Neural cell (in vitro differentiated cells): ENCODE data around the gene MZF1. TPM values are rescaled to one million over a fixed set of nuclear protein-coding genes. Genes with fewer than 3 reads are reported as not detected.

ENCODE experiments used
- H2AFZ ChIP-seq: fragments of 200-600, 300-800 bp; sonication (generic), shearing (Covaris generic); 2 replicates; pipeline ENCODE4 v1.6.0; 2014; ENCODE audit warnings: low read depth, mild to moderate bottlenecking, antibody characterized with exemption, low read length, moderate library complexity
- H3F3A ChIP-seq: fragments of 200-600 bp; shearing (Covaris generic); 2 replicates; pipeline ENCODE4 v1.6.1; 2016; ENCODE audit warnings: mild to moderate bottlenecking, moderate library complexity, mixed read lengths, antibody characterized with exemption, low read length; ENCODE audit not compliant: insufficient read depth, poor library complexity, severe bottlenecking
- H3K27ac ChIP-seq: fragments of 200-600, 300-800 bp; sonication (generic), shearing (Covaris generic); 2 replicates; pipeline ENCODE4 v1.5.1; 2014; ENCODE audit warnings: mild to moderate bottlenecking, low read length, moderate library complexity
- H3K27me3 ChIP-seq: fragments of 300-800, 200-600 bp; sonication (generic), shearing (Covaris generic); 2 replicates; pipeline ENCODE4 v1.6.0; 2014; ENCODE audit warnings: mild to moderate bottlenecking, low read depth, low read length, moderate library complexity; ENCODE audit not compliant: insufficient read depth
- H3K36me3 ChIP-seq: fragments of 300-800, 200-600 bp; sonication (generic), shearing (Covaris generic); 2 replicates; pipeline ENCODE4 v1.5.1; 2014; ENCODE audit warnings: mild to moderate bottlenecking, antibody characterized with exemption, low read length, moderate library complexity; ENCODE audit not compliant: insufficient read depth
- H3K4me2 ChIP-seq: fragments of 300-800, 200-600 bp; sonication (generic), shearing (Covaris generic); 2 replicates; pipeline ENCODE4 v1.6.0; 2014; ENCODE audit warnings: mild to moderate bottlenecking, low read length
- H3K4me3 ChIP-seq: fragments of 300-800, 200-600 bp; sonication (generic), shearing (Covaris generic); 2 replicates; pipeline ENCODE4 v1.5.1; 2014; ENCODE audit warnings: mild to moderate bottlenecking, low read length, moderate library complexity
- H3K79me2 ChIP-seq: fragments of 200-600 bp; shearing (Covaris generic); replicated peaks from 2 replicates; pipeline ENCODE4 v1.6.0; 2014; ENCODE audit warnings: mild to moderate bottlenecking, low read length, moderate library complexity; ENCODE audit not compliant: insufficient read depth
- H3K9ac ChIP-seq: fragments of 300-800, 200-600 bp; sonication (generic), shearing (Covaris generic); 2 replicates; pipeline ENCODE4 v1.6.1; 2016; ENCODE audit warnings: mild to moderate bottlenecking, low read length, mixed read lengths
- H3K9me2 ChIP-seq: fragments of 200-600 bp; shearing (Covaris generic); 2 replicates; pipeline ENCODE4 v1.6.1; 2016; ENCODE audit warnings: mild to moderate bottlenecking, low read length, mixed read lengths; ENCODE audit not compliant: insufficient read depth
- H3K9me3 ChIP-seq: fragments of 200-600, 300-800 bp; sonication (generic), shearing (Covaris generic); 2 replicates; pipeline ENCODE4 v1.6.1; 2016; ENCODE audit warnings: mild to moderate bottlenecking, mixed run types, low read length, moderate library complexity, mixed read lengths
- H4K20me1 ChIP-seq: fragments of 200-600 bp; shearing (Covaris generic); 2 replicates; pipeline ENCODE4 v1.6.1; 2016; ENCODE audit warnings: mild to moderate bottlenecking, mixed run types; ENCODE audit not compliant: insufficient read depth
- EP300 ChIP-seq: fragments of 450-650 bp; conservative IDR thresholded peaks from 2 replicates; pipeline ENCODE4 v1.6.1; 2014; ENCODE audit warnings: antibody characterized with exemption, mild to moderate bottlenecking, moderate library complexity; ENCODE audit not compliant: poor library complexity, severe bottlenecking
- EZH2 ChIP-seq: fragments of 200-600, 300-800 bp; shearing (Covaris generic), sonication (generic); IDR thresholded peaks from 2 replicates; pipeline ENCODE4 v1.6.1; 2014; ENCODE audit warnings: antibody characterized with exemption, low read length, borderline replicate concordance, mild to moderate bottlenecking; ENCODE audit not compliant: insufficient read depth, poor library complexity, severe bottlenecking
- MXI1 ChIP-seq: fragments of 450-650 bp; conservative IDR thresholded peaks from 2 replicates; pipeline ENCODE4 v1.6.1; 2014; ENCODE audit warnings: antibody characterized with exemption, mild to moderate bottlenecking; ENCODE audit not compliant: poor library complexity, severe bottlenecking
- POLR2AphosphoS5 ChIP-seq: IDR thresholded peaks from 2 replicates; pipeline ENCODE4 v1.6.1; 2012
- RAD21 ChIP-seq: fragments of 450-650 bp; conservative IDR thresholded peaks from 2 replicates; pipeline ENCODE4 v1.6.1; 2014; ENCODE audit warnings: antibody characterized with exemption, mild to moderate bottlenecking, moderate library complexity
- SMC3 ChIP-seq: fragments of 450-650 bp; conservative IDR thresholded peaks from 2 replicates; pipeline ENCODE4 v1.6.1; 2014; ENCODE audit warnings: antibody characterized with exemption, mild to moderate bottlenecking, moderate library complexity; ENCODE audit not compliant: poor library complexity
- TAF1 ChIP-seq: IDR thresholded peaks from 2 replicates; pipeline ENCODE4 v1.6.1; 2012; ENCODE audit warnings: low read depth
- polyA plus RNA-seq: library from polyadenylated mRNA; depleted of rRNA; stranded (reverse); fragments of >200 nt; gene quantifications from 2 replicates; pipeline ENCODE4 v1.2.3, GENCODE V29; 2014
- TF ChIP-seq, protein P1 (sequence below): fragments of 450-650 bp; IDR thresholded peaks from 2 replicates; pipeline ENCODE4 v1.5.1; 2014; ENCODE audit warnings: antibody characterized with exemption, mild to moderate bottlenecking, moderate library complexity; ENCODE audit not compliant: poor library complexity, severe bottlenecking
- TF ChIP-seq, protein P2 (sequence below): IDR thresholded peaks from 2 replicates; pipeline ENCODE4 v1.6.1; 2012; ENCODE audit warnings: borderline replicate concordance

The MZF1 gene
- polyA plus RNA-seq, 1 donor from 2014 or later = 74.6 TPM

DNA sequence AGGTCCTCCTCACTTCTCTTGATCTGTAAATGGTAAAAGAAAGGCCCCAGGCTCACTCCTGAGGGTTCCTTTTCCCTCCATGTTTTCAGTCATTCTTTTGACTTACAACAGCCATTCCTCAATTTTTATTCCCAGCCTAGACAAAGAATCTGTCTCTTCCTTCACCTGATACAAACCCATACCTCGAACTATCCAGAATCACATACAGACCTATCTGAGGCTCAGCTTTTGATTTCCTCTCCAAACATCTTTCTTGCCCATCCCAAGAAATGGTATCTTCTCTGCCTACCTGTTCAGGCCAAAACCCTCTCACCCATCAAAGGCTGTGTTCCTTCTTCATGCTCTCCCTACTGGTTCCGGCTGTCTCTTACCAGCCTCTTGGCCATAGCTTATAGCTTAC is 20.5 kb downstream of the MZF1 start:
- H3K9ac ChIP-seq = no peak overlapping the region
- peaks cover 14% of the 10 kb centered on the region for H4K20me1 ChIP-seq
- TF ChIP-seq SMC3 (no peak), RAD21 (no peak), EZH2 (no peak), POLR2AphosphoS5 (no peak), MXI1 (no peak)
- TF ChIP-seq, protein P1, sequence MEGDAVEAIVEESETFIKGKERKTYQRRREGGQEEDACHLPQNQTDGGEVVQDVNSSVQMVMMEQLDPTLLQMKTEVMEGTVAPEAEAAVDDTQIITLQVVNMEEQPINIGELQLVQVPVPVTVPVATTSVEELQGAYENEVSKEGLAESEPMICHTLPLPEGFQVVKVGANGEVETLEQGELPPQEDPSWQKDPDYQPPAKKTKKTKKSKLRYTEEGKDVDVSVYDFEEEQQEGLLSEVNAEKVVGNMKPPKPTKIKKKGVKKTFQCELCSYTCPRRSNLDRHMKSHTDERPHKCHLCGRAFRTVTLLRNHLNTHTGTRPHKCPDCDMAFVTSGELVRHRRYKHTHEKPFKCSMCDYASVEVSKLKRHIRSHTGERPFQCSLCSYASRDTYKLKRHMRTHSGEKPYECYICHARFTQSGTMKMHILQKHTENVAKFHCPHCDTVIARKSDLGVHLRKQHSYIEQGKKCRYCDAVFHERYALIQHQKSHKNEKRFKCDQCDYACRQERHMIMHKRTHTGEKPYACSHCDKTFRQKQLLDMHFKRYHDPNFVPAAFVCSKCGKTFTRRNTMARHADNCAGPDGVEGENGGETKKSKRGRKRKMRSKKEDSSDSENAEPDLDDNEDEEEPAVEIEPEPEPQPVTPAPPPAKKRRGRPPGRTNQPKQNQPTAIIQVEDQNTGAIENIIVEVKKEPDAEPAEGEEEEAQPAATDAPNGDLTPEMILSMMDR = no peak
- TF ChIP-seq, protein P2, sequence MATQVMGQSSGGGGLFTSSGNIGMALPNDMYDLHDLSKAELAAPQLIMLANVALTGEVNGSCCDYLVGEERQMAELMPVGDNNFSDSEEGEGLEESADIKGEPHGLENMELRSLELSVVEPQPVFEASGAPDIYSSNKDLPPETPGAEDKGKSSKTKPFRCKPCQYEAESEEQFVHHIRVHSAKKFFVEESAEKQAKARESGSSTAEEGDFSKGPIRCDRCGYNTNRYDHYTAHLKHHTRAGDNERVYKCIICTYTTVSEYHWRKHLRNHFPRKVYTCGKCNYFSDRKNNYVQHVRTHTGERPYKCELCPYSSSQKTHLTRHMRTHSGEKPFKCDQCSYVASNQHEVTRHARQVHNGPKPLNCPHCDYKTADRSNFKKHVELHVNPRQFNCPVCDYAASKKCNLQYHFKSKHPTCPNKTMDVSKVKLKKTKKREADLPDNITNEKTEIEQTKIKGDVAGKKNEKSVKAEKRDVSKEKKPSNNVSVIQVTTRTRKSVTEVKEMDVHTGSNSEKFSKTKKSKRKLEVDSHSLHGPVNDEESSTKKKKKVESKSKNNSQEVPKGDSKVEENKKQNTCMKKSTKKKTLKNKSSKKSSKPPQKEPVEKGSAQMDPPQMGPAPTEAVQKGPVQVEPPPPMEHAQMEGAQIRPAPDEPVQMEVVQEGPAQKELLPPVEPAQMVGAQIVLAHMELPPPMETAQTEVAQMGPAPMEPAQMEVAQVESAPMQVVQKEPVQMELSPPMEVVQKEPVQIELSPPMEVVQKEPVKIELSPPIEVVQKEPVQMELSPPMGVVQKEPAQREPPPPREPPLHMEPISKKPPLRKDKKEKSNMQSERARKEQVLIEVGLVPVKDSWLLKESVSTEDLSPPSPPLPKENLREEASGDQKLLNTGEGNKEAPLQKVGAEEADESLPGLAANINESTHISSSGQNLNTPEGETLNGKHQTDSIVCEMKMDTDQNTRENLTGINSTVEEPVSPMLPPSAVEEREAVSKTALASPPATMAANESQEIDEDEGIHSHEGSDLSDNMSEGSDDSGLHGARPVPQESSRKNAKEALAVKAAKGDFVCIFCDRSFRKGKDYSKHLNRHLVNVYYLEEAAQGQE = no peak
- no peaks in the 10 kb centered on the region for H3K9me2 ChIP-seq
- H3F3A ChIP-seq = peaks cover 9% of the 10 kb centered on the region
- H3K79me2 ChIP-seq = peaks cover 21% of the 10 kb centered on the region
- no peak overlapping the region for H3K4me2 ChIP-seq
- H3K27ac ChIP-seq = no peak overlapping the region
- H3K4me3 ChIP-seq = no peak overlapping the region
- H2AFZ ChIP-seq = no peak overlapping the region
- H3K27me3 ChIP-seq = no peaks in the 10 kb centered on the region
- H3K9me3 ChIP-seq = no peaks in the 10 kb centered on the region
- H3K36me3 ChIP-seq = peaks cover 3% of the 10 kb centered on the region

GRCh38 chr19:58551577-58552471 is 21.3 kb downstream of the MZF1 start:
- H3K27me3 ChIP-seq = no peaks in the 10 kb centered on the region
- no peak overlapping the region for H3K4me2 ChIP-seq
- no peak overlapping the region for H2AFZ ChIP-seq
- no peak overlapping the region for H3K4me3 ChIP-seq
- H3K9me2 ChIP-seq = no peaks in the 10 kb centered on the region
- no peaks in the 10 kb centered on the region for H3K9me3 ChIP-seq
- H3K27ac ChIP-seq = no peak overlapping the region
- peaks cover 19% of the 10 kb centered on the region for H3K79me2 ChIP-seq
- H3K9ac ChIP-seq = no peak overlapping the region
- peaks cover 9% of the 10 kb centered on the region for H3F3A ChIP-seq
- H4K20me1 ChIP-seq = peaks cover 17% of the 10 kb centered on the region
- TF ChIP-seq MXI1 = no peak
- peak; percentile 6 for TF ChIP-seq POLR2AphosphoS5
- peaks cover 3% of the 10 kb centered on the region for H3K36me3 ChIP-seq

GRCh38 chr19:58551123-58551497 is 22.0 kb downstream of the MZF1 start:
- Histone ChIP-seq H3K9me2 (no peaks in the 10 kb centered on the region), H3F3A (peaks cover 9% of the 10 kb centered on the region), H3K4me2 (no peak overlapping the region), H3K9me3 (no peaks in the 10 kb centered on the region), H4K20me1 (peaks cover 24% of the 10 kb centered on the region), H3K79me2 (peaks cover 19% of the 10 kb centered on the region), H3K27ac (no peak overlapping the region), H3K36me3 (peaks cover 3% of the 10 kb centered on the region), H3K9ac (no peak overlapping the region), H3K27me3 (no peaks in the 10 kb centered on the region), H2AFZ (no peak overlapping the region), H3K4me3 (no peak overlapping the region)
- TF ChIP-seq SMC3 (no peak), POLR2AphosphoS5 (no peak), EP300 (no peak), MXI1 (no peak), EZH2 (no peak), TAF1 (no peak)
- TF ChIP-seq, protein P2 = no peak
- TF ChIP-seq, protein P1 = no peak
